Esophagus muscularis mucosa (tissue), 4 donors: ENCODE results near the gene NSUN4.

Source experiments
- CTCF ChIP-seq, 3 experiments: fragments of 200-600 bp in 2 of 3; fragments of 450-650 bp in 1 of 3; sonication (generic) in 2 of 3; IDR thresholded peaks; one replicate each; pipeline ENCODE4 v1.5.1; 2017 to 2019; ENCODE audit warnings: antibody characterized with exemption in 3 of 3, mild to moderate bottlenecking in 2 of 3, moderate library complexity in 1 of 3
- EP300 ChIP-seq: sonication (generic); formaldehyde crosslinking; IDR thresholded peaks from one replicate; pipeline ENCODE4 v1.6.1; 2017; ENCODE audit warnings: antibody characterized with exemption
- POLR2A ChIP-seq: fragments of 450-650 bp; IDR thresholded peaks from one replicate; pipeline ENCODE4 v1.6.1; 2017; ENCODE audit warnings: antibody characterized with exemption, moderate library complexity, mild to moderate bottlenecking, low read depth
- POLR2AphosphoS5 ChIP-seq, 2 donors: sonication (generic); formaldehyde crosslinking; IDR thresholded peaks; one replicate each; pipeline ENCODE4 v1.6.1; 2017; ENCODE audit warnings: antibody characterized with exemption in 2 of 2

- TF ChIP-seq CTCF (IDR thresholded peaks at IDR 0.05) (no peak), POLR2AphosphoS5 (IDR thresholded peaks at IDR 0.05) (no peak), POLR2A (no peak), EP300 (no peak)
Measured at GRCh38 chr1:46341222-46342083, 846 bp downstream of the NSUN4 start.
